Activated CD8-positive, alpha-beta memory T cell treated with anti-CD3 and anti-CD28 coated beads for 48 hours (primary cell): ENCODE measurements around the gene CNOT6.
"Not testable (repeated sequence)": the region's sequence is repeated elsewhere in the genome, so short reads cannot be mapped to it uniquely, and the experiment has no call there.

Experiments
- DNase-seq, 3 experiments: peaks; one replicate each; pipeline ENCODE4 v3.0.0-alpha.2; 2020; ENCODE audit warnings: low read depth in 2 of 3, low spot score in 2 of 3

The CNOT6 gene

DNA sequence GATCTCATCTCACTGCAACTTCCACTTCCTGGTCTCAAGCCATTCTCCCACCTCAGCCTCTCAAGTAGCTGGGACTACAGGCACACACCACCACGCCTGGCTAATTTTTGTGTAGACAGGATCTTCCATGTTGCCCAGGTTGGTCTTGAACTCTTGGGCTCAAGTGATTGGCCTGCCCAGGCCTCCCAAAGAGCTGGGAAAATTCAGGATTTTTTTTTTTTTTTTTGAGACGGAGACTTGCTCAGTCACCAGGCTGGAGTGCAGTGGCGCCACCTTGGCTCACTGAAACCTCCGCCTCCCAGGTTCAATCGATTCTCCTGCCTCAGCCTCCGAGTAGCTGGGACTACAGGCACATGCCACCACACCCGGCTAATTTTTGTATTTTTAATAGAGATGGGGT is 21.8 kb downstream of the CNOT6 start:
- not testable (repeated sequence) for DNase-seq

DNA sequence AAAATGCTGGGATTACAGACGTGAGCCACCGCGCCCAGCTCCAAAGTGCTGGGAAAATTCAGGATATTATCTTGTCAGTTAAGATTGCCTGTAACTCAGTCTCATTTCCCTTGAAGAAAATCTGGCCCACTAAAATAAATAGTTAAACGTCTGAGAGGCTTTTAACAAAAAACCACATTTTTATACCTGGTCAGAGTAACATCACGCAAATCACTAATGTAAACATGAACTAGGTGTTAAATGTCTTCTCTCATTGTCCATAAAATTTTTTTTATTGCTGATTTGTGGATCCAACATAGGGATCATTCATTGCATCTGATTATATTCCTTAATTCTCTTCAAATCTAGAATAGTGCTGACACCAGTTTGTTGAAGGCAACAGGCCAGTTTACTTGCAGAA is 22.3 kb downstream of the CNOT6 start:
- no peak for DNase-seq

DNA sequence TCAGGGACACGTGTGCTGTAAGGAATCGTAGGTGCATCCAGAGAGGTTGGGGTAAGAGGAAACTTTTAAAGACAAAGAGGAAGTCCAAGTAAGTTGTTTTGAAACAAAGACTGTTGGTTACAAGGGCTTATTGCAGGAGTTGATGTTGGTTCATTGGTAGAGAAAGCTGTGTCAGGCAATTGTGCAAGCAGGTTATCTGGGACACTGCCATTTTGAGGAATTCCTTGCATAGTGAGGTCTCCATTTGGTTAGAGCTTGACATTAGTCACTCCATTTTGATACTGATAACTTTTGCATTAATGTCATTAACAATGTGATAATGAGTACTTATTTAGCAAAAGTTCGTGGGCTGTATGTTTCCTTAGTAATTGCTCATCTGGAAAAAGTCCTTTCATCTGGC is 24.9 kb downstream of the CNOT6 start:
- no peak for DNase-seq

DNA sequence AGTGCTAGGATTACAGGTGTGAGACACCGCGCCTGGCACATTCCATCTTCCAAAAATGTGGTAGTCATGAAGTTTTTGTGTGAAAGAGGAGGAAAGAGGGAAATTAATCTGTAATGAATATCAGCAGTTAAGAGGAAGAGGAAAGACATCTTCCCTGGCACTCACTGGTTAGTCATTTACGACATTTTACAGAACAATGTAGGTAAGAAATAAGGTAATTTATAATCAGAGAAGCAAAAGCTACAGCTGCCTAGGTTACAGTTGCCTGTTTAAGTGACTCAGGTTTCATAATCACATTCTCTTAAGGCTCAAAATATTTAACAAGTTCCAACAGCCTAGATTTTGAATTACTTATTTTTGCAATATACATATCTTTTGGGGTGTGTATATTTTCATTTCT is 26.9 kb downstream of the CNOT6 start:
- no peak for DNase-seq

DNA sequence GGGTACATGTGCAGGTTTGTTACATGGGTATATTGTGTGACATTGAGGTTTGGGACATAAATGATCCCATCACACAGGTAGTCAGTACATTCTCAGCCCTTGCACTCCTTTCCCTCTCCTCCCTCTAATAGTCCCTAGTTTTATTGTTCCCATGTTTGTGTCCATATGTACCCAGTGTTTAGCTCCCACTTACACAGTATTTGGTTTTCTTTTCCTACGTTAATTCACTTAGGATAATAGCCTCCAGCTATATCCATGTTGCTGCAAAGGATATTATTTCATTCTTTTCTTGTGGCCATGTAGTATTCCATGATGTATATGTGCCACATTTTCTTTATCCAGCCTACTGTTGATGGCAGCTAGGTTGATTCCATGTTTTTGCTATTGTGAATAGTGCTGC is 27.4 kb downstream of the CNOT6 start:
- DNase-seq, result no peak

DNA sequence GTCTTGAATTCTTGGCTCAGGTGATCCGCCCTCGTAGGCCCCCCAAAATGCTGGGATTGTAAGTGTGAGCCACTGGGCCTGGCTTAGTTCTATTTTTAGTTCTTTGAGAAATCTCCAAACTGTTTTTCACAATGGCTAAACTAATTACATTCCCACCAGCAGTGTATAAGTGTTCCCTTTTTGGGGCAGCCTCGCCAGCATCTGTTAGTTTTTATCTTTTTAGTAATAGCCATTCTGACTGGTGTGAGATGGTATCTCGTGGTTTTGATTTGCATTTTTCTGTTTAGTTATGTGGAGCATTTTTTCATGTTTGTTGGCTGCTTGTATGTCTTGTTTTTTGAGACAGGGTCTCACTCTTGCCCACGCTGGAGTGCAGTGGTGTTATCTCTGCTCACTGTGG is 28.2 kb downstream of the CNOT6 start:
- no peak for DNase-seq

DNA sequence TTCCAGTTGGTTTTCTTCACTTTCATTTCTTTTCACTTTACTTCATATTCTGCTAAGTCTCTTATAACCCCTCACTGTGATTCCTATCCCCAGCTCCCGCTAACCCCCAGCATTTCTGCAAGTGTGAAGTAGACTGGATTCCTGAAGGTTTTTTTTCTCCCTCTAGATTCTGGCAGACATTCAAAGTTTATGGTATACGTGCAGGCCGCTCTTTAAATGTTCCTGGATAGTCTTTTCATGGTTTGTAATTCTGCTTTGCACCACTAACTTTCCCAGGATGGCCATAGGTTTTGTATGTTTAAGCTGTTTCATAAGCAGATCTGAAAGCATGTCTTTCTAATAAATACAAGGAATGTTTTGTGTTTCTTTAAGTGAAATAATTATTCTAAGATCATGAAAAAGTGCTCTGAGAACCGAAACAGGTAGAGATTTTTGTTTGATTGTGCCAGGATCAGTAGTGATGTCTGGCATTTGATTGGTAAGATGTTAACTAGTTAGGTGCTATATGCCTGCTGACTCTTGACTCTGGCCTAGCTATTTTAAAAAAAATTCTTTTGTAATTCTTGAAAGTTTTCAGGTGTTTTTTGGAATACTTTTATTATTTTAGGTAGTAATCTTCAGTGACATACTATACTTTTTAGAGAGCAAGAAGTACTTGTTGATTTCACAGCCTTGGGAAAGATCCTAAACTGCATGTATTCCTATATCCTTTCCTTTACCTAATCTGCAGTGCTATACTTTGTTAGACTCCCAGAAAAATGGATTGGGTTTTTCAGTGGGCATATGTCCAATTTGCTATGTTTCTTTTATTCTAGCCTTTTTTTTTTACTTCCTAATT is 29.7 kb downstream of the CNOT6 start:
- DNase-seq, result no peak

DNA sequence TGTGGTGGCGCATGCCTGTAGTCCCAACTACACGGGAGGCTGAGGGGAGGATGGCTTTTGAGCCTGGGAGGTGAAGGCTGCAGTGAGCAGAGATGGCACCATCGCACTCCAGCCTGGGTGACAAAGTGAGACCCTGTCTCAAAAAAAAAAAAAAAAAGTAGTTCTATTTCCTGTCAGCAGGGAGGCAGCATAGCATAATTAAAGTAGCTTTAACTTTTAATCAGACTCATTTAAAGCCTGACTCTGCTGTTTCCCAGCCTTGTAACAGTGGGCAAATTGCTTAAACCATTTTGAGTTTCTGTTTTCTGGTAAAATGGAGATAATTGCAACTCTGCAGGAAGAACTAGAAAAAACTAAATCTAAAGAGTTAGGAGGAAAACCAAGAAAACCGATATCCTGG is 31.2 kb downstream of the CNOT6 start:
- DNase-seq, result no peak

DNA sequence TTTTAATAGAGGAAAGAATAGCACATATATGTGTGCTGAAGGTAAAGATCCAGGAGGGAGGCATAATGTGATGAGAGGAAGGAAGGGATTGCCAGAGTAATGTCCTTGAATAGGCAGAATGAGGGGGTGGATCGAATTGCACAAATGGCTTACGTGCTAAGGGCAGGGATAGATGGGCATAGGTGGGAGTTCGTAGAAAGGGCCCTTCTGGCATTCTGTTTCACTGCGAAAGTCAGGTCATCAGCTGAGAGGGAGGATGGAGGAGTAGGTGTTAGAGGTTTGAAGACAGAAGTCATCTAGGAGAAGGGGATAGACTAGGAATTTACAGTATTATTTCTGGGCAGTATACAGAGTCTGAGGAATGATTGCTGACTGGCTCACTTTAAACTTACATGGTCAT is 32.1 kb downstream of the CNOT6 start:
- DNase-seq, result no peak

DNA sequence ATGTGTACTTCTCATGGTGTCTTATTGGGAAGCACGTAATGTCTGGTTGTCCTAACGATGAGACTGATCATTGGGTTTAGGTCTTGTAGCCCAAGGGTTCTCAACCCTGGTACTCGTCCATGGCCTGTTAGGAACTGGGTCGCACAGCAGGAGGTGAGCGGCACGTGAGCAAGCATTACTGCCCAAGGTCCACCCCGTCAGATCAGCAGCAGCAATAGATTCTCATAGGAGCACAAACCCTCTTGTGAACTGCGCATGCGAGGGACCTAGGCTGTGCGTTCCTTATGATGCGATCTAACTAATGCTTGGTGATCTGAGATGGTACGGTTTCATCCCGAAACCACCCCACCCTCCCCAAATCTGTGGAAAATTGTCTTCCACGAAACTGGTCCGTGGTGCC is 33.5 kb downstream of the CNOT6 start:
- DNase-seq, result no peak

DNA sequence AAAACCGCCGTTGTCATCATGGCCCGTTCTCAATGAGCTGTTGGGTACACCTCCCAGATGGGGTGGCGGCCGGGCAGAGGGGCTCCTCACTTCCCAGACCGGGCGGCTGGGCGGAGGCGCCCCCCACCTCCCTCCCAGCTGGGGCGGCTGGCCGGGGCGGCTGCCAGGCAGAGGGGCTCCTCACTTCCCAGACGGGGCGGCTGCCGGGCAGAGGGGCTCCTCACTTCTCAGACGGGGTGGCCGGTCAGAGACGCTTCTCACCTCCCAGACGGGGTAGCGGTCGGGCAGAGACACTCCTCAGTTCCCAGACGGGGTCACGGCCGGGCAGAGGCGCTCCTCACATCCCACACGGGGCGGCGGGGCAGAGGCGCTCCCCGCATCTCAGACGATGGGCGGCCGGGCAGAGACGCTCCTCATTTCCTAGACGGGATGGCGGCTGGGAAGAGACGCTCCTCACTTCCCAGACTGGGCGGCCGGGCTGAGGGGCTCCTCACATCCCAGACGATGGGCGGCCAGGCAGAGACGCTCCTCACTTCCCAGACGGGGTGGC is 36.9 kb downstream of the CNOT6 start:
- not testable (repeated sequence) for DNase-seq

DNA sequence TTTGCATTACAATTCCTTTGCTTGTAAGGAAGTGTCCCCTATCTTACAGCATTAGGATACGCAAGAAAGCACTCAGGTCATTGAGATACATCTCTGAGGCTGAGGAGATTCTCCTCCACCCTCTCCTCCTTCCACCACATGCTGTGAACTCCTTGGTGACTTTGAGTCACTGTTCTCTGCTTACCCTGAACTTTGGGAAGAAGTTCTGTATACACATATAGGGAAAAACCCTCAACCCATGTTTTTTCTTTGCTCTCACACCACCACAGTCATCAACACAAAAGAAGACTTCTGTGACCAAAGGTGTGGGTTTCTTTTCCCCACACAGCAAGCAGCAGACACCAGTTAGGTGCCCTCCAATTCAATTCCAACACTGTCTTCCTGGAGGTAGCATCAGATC is 38.1 kb downstream of the CNOT6 start:
- no peak for DNase-seq

DNA sequence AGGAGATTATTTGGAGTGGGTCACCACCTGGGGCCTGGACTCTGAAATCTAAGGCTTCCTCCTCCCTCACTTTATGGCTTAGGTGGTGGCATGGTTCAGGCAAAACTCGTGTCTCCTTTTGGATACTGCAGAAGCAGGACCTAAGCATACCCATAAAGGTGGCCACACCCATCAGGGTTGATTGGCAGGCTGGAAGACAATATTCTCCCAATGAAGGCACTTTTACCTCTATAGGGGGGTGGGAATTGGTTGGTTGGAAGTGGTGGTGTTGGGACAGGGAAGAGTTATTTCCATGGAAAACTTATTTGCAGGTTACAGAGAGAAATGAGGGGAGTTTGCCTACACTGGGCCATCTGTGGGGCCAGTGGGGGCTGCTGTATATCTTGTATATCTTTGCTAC is 39.7 kb downstream of the CNOT6 start:
- DNase-seq, result no peak

DNA sequence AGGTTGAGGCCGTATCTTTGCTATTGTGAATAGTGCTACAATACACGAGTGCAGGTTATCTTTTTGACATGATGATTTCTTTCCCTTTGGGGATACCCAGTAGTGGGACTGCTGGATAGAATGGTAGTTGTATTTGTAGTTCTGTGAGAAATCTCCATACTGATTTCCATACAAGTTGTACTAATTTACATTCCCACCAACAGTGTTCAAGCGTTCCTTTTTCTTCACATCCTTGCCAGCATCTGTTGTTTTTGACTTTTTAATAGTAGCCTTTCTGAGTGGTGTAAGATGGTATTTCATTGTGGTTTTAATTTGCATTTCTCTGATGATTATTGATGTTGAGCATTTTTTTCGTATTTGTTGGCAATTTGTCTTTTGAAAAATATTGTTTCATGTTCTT is 41.4 kb downstream of the CNOT6 start:
- no peak for DNase-seq

DNA sequence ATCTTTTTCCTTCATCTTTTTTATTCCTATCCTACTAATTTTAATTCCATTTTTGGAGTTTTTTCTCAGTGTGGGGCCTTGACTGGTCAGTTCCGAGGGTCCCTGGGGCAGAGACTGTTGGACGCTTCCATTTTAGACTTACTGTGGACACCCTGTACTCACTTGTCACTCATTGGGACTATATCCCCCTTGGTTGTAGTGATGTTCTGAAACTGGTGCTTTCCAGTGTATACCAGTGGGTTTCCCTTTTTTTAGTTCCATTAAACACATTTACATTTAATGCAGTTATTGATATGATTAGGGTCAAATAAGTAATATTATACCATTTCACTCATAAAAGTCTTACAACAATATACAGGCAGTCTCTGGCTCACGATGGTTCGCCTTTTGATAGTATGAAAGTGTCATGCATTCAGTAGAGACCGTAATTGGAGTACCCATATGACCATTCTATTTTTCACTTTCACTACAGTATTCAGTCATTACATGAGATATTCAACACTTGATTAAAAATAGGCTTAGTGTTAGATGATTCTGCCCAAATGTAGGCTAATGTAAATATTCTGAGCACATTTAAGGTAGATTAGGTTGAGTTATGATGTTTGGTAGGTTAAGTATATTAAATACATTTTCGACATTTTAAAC is 46.0 kb downstream of the CNOT6 start:
- DNase-seq, result no peak

DNA sequence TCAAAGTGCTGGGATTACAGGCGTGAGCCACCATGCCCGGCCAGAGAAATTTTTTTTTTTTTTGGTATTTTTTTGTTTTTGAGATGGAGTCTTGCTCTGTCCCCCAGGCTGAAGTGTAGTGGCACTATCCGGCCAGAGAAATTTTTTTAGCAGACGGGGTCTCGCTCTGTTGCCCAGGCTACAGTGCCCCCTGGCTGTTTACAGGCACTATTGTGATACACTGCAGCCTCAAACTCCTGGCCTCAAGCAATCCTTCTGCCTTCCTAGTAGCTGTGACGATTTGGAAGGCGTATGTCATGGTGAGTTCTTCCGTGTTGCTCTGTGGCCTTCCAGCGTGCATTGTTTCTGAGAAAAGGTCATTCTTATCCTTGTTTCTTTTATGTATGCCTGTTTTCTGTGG is 47.5 kb downstream of the CNOT6 start:
- DNase-seq, result no peak

DNA sequence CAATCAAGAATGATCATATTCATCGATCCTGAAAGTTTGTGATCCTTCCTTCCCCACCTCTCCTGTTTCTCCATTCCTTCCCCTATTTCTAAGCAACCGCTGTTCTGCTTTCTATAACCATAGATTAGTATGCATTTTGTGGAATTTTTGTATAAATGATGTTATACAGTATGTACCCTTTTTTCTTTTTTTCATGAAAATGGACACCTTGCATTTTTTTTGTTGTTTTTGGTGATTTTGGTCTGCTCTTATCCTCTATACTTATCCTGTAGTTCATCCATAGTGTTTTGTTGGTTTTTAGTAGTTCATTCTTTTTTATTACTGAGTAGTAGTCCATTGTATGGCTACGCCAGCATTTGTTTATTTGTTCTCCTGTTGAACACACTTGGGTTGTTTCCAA is 51.1 kb downstream of the CNOT6 start:
- no peak for DNase-seq

DNA sequence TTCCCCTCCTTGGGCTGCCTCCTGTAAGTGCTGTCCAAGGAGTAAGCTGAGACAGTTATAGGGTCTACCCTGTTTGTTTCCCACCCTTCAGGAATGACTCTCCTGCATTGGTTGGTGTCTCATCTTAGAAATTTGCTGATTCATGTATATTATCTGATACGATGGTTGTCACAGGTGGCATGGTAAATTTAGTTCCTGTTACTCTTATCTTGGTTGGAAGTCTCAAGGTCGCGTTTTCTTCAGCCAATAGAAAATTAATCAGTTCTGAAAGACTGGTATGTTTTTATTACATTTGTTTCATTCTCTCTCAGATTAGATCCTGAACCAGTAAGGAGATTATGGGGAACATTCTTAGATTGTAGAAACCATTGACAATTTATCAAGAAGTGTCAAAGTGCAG is 54.4 kb downstream of the CNOT6 start:
- no peak for DNase-seq

DNA sequence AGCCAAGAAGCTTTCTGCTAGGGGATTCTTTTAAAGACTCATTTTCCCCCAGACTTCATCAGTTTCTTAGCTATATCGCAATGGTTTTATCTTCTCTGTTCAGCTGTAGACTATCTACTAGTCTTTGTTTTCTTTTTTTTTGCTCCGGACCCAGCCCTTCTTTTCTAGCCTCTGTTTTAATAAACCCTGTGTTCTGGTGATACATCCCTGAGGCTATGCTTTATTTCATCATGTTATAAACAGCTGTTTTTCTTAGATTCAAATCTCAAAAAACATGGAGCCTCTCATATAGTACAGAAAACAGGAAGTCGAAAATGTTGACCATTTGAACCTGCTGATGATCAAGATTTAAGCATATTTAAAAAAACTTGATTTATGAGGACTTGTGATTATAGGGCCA is 59.4 kb downstream of the CNOT6 start:
- no peak for DNase-seq

DNA sequence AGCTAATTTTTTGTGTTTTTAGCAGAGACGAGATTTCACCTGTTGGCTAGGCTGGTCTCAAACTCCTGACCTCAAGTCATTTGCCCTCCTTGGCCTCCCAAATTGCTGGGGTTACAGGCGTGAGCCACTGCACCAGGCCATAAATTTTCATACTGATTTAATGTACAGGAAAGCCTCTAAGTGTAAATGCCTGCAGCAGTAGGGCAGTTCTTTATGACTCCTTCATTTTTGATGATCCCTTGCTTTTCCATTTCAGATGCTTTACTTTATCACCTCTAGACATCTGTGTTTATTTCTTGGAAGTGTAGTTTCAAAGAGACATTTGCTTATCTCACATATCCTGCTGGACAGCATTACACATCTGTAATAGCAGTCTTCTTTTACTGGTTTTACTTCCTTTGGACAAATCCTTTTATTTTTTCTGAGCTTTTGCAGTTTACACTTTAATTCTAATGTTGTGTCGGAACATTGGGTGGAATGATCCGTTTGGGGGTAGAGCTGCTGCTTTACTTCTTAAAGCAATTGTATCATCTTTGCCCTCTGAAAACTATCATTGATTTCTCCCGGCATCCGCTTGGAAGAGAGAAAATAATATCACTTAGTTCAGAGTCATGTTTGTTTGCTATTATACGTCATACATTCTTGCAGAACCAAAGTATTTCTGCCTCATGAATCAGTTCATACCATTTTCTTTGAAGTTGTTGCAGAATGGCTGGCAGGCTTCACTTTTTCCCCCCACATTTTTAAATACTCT is 61.2 kb downstream of the CNOT6 start:
- DNase-seq, result no peak

DNA sequence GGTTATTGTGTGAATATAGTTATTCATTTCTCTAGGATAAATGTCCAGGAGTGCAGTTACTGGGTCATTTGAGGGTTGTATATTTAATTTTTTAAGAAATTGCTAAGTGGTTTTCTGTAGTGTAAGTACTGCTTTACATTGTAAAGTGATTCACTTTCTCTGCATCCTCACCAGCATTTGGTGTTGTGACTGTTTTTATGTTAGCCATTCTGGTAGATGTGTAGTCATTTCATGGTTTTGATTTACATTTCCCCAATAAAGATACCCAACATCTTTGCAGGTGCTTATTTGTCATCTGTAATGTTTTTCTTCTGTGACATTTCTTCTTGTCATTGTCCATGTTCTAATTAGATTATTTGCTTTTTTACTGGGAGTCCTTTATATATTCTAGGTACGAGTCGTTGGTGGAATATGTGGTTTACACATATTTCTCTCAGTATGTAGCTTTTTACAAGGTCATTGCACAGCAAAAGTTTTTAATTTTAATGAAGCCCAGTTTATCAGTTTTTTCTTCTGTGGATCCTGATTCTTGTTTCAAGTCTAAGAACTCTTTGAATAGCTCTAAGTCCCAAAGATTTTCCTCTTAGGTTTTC is 63.1 kb downstream of the CNOT6 start:
- DNase-seq, result no peak

DNA sequence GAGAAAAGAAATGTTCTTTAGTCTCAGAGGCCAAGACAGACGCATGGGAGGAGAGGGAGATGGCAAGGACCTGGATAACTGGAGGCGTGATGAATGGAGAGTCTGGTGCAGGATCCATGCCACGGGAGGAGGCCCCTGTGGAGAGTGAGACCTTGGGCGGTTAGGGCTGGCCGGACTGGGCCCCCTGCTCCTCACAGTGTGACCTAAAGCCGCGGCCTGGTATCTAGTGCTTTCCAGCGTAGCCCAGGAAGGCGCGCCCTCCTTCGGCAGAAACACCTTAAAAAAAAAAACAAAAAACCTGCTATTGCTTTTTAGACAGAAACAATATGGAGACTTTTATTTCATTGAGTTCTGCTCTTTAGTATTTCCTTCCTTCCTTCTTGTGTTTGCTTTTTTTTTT is 64.1 kb downstream of the CNOT6 start:
- DNase-seq, result no peak
